GM18519 (cell line): Measurements from ENCODE around the gene HMGCL.
"Not testable (repeated sequence)": the region's sequence is repeated elsewhere in the genome, so short reads cannot be mapped to it uniquely, and the experiment has no call there.

Experiments used
- ATAC-seq: cut with Tn5 transposase; IDR thresholded peaks from one replicate; pipeline ENCODE4 v1.9.1; 2021; ENCODE audit warnings: mild to moderate bottlenecking, moderate library complexity; ENCODE audit not compliant: unreplicated experiment, low FRiP score

Gene HMGCL

DNA sequence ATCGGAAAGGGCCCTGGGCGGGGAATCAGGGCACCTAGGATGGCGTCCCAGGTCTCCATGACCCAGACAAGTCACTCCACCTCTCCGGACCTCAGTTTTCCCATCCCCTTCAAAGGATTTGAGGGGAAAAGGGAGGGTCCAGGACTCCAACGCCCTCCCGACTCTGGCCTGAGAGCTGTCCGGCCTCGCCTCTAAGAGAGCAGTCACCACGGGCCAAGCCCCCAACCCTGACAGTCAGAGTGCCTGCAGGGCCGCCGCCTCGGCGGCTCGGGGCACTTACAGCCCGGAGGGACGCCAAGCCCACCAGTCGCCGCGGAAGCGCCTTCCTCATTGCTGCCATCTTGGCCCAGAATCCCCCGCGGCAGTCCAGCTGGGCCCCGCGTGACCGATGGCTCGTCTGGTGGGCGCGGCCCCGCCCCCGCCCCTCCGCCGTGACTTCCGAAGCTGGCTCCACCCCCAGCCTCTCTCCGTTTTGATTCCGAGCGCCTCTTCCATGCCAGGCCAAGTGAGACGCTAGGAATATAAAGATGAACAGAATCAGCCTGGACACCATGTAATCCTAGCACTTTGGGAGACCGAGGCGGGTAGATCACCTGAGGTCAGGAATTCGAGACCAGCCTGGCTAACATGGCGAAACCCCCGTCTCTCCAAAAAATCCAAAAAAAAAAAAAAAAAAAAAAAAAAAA is at the start of gene HMGCL:
Gene HMGCL, minus strand, starts transcription at position 354 of the 686 bp plus-strand sequence. Its CDS starts 14 bp downstream, at position 340.
- peak; percentile 45 for ATAC-seq

DNA sequence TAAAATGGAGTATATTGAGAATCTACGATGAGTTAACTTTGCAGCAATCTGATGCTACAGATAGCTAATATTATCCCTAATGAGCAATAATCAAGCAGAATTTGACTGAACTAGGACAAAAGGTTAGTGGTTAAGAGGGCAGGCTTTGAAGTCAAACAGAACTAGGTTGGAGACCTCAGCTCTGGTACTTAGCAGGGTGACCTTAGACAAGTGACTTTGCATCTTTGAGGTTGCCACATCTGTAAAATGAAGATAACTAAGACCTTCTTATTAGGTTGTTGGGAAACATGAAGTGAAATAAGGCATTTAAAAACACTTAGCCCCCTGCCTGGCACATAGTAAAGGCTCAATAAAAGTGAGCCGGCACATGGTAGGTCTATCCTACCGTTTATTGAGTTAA is 47.2 kb upstream of the HMGCL start:
- ATAC-seq: no peak

DNA sequence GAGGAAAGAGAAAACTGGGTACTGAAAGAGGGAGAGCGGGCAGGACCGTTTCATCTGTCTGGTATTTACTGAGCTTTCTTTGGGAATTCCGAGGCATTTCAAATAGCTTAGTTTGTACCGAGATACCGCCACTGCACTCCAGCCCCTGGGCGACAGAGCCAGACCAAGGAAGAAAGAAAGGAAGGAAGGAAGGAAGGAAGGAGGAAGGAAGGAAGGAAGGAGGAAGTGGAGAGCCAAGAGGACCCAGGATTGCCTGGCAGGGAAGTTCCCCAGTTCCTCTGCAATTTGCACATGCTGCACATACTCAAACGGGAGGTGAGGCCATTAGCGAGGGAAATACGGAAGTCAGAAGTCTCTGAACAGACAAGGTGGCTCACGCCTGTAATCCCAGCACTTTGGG is 43.8 kb upstream of the HMGCL start:
- ATAC-seq: no peak

DNA sequence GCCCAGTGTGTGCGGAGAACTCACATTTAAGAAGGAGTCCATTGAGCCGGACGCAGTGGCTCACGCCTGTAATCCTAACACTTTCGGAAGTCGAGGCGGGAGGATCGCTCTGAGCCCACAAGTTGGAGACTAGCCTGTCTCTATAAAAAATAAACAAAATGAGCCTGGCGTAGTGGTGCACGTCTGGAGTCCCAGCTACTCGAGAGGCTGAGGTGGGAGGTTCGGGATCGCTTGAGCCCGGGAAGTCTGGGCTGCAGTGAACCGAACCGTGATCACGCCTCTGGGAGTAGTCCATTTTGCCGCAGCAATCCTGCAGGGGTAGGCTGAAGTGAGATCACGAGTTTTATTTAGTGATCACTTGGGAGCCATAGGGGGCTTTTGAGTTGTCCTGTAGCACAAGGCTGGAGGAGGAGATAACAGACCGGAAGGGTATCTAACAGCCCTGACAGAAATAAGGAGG is 43.4 kb upstream of the HMGCL start:
- ATAC-seq: no peak

DNA sequence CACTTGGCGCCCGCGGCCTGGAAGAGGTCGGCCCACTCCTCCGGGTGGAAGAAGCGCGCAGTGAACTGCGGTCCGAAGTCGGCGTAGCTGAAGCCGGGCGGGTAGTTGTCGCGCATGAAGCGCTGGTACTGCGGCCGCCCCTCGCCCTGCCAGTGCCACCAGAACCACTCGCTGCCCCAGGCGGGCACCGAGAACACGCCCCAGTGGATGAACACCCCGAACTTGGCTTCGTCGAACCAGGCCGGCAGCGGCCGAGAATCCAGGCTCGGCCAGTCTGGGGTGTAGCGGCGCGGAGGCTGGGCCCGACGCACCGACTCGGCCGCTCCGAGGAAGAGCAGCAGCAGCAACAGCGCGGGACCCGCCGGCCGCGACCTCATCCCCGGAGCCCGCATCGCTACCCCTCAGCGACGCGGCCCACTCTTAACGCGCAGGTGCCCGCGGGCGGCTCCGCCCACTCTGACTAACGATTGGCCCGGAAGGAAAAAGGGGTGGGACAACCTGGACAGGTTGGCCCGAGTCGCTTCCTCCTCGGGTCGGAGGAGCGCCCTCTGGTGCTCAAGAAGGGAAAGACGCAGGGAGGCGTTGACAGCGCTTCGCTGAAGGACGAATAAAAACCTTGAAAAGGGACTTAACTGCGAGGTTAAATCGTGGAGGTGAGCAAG is 42.8 kb upstream of the HMGCL start, which contains the start of gene FUCA1:
Gene FUCA1, minus strand, starts transcription at position 396 of the 662 bp plus-strand sequence. Its CDS starts 4 bp downstream, at position 392.
- ATAC-seq: peak; percentile 75

DNA sequence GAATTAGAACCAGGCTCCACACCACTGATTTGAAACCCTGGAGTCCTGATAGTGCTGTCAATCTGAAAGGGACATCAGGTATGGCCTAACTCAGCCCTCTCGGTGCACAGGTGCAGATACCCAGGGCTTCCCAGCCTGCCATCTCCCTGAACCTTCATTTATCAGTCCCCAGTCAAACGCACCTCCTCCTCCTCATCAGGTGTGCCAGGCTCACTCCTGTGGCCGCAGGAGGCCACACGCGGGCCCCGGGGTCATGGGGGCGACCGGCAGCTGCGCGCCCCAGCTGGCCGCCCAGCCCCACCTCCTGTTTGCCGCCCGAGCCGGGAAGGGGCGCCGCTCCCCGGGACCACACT is 42.3 kb upstream of the HMGCL start:
- no peak for ATAC-seq

DNA sequence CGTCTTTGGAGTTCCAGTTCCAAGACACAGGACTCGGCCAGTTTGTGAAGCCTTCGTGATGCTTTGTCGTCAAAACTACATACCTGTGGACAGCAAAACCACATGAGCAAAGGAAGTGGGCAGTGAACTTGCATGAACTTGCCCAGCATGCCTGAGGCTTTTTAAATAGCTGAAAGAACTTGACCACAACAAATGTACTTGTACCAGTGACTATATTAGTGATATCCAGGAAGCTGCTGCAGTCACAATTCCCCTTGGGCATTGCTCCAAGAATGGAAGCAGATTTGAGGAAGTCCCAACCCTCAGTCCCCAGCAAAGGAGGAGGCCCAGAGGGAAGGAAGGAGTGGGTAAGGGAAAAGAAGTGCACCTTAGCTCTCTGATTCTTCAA is 40.3 kb upstream of the HMGCL start:
- ATAC-seq: no peak

DNA sequence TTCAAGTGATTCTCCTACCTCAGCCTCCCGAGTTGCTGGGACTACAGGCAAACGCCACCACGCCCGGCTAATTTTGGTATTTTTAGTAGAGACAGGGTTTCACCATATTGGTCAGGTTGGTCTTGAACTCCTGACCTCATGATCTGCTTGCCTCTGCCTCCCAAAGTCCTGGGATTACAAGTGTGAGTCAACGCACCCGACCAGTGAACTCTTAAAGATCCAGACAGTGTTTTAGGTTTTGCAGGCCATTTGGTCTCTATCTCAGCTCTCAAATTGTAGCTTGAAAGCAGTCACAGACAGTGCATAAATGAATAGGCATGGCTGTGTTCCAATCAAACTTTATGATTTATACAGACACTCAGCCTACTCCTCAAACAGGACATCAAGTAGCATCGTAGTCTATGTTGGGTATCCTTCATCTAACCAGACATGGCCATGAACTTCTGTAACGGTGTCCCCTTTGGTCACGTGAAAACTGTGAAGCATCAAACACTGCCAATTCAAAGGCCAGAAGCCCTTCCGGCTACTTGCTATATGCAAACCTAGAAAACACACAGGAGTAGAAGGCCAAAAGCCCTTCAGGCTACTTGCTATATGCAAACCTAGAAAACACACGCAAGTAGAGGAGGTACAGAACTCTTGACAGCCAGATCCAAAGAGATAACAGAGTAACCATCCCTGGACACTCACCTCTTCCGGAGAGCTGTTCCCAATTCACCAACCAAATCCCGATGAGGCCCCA is 39.7 kb upstream of the HMGCL start:
- no peak for ATAC-seq

DNA sequence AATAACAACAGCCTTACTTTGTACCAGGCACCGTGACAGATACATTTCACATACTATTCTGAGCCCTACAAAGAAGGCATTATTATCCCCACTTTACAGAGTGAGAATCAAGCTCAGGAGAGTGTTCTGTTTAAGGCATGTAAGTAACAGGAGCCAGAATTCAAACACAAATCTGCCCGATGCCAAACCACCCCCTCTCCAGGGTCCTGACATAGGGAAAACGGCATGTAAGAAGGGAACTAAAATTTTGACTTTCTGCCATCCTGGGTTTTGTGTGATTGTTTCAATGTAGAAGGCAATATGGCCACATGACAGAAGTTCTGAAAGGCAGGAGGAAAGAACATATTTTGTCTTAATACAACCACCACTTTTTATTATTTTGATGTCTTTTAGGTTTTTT is 37.4 kb upstream of the HMGCL start:
- no peak for ATAC-seq

DNA sequence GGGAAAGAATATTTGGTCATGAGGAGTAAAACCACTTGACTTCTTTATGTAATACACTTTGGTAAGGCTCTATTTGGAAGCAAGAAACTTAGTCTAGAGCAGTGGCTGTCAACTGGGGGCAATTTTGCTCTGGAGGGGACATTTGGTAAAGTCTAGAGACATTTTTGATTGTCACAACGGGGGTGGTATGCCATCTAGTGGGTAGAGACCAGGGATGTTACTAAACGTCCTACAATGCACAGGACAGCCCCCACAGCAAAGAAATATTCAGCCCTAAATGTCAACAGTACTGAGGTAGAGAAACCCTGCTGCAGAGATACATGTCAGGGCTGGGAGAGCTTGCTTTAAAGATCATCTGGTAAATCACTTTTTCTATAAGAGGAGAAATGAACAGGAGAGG is 29.3 kb upstream of the HMGCL start:
- no peak for ATAC-seq

DNA sequence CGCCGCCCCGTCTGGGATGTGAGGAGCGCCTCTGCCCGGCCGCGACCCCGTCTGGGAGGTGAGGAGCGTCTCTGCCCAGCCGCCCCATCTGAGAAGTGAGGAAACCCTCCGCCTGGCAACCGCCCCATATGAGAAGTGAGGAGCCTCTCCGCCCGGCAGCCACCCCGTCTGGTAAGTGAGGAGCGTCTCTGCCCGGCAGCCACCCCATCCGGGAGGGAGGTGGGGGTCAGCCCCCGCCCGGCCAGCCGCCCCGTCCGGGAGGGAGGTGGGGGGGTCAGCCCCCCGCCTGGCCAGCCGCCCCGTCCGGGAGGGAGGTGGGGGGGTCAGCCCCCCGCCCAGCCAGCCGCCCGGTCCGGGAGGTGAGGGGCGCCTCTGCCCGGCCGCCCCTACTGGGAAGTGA is 27.9 kb upstream of the HMGCL start:
- not testable (repeated sequence) for ATAC-seq

DNA sequence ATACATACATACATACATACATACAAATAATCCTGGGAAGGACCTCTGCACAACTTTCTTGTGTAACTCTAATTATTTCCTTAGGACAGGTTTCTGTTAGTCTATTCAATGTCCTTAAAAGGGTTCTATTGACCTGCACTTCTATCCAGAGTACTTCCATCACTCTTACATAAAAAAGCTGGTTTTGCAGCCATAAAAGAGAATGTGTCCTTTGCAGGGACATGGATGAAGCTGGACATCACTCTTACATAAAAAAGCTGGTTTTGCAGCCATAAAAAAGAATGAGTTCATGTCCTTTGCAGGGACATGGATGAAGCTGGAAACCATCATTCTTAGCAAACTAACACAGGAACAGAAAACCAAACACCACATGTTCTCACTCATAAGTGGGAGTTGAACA is 26.2 kb upstream of the HMGCL start:
- not testable (repeated sequence) for ATAC-seq

DNA sequence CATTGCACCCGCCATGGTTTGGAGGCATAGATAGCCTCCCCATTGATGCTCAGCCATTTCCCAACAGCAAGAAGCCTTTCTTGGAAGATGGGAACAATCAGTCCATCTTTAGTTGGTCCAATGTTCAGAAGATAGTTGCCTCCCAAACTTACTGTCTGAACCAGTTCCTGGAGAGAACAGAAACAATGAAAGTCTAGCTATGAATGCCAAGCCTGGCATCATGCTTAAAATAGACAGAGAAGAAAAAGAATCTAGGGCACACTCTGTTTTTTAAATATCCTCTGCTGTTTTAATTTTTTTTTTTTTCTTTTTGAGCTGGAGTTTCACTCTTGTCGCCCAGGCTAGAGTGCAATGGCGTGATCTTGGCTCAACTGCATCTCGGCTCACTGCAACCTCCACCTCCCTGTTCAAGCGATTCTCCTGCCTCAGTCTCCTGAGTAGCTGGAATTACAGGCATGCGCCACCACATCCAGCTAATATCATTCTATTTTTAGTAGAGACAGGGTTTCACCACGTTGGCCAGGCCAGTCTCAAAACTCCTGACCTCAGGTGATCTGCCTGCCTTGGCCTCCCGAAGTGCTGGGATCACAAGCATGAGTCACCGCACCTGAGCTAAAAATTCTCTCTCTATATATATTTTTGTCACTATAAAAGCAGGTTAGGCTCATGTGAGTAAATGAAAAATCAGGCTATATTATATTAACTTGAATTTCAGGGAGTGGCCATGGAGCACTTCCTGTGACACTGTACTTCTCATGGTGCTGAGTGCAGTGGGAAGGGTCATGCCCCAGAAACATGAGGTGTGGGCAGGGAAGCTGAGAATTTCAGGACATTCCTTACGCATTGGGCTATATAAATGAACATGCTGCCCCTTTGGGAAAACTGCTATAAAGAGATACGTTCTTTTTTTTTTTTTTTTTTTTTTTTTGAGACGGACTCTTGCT is 23.7 kb upstream of the HMGCL start:
- no peak for ATAC-seq

DNA sequence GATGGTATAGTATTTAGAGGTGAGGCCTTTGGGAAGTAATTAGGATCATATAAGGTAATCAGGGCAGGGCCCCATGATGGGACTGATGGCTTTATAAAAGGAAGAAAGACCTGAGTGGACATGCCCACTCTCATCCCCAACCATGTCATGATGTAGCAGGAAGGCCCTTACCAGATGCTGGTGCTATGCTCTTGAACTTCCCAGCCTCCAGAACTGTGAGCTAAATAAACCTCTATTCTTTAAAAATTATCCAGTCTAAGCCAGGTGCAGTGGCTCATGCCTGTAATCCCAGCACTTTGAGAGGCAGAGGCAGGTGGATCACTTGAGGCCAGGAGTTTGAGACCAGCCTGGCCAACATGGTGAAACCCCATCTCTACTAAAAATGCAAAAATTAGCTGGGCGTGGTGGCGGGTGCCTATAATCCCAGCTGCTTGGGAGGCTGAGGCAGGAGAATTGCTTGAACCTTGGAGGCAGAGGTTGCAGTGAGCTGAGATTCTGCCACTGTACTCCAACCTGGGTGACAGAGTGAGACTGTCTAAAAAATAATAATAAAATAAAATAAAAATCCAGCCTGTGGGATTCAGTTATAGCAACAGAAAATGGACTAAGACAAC is 22.4 kb upstream of the HMGCL start:
- ATAC-seq: not testable (repeated sequence)

DNA sequence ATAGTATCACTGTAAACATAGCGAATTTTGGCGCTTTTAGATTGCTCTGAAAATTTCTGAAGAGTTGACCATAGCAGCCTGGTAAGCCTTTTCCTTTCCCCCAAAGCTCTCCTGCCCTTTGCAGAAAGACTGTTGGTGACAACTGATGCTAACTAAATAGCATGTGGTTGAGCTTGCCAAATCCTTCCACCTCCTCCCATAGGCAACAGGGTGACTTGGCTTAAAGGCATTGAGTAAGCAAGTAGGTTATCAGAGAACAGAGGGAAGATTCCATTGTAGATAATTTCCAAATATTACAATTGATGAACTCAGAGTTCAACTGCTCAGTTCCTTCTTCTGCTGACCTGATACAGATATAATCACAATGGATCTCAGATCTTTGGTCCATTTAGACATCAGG is 19.9 kb upstream of the HMGCL start:
- ATAC-seq: no peak

DNA sequence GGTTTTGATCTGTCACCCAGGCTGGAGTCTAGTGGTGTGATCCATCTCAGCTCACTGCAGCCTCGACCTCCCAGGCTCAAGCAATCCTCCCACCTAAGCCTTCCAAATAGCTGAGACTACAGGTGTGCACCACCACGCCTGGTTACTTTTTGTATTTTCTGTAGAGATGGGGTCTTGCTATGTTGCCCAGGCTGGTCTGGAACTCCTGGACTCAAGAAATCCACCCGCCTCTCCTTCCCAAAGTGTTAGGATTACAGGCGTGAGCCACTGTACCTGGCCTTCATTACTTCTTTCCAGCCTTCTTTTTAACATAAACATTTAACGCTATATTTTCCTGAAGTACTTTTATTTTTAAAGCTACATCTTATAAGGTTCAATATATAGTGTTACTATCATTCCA is 18.4 kb upstream of the HMGCL start:
- no peak for ATAC-seq

DNA sequence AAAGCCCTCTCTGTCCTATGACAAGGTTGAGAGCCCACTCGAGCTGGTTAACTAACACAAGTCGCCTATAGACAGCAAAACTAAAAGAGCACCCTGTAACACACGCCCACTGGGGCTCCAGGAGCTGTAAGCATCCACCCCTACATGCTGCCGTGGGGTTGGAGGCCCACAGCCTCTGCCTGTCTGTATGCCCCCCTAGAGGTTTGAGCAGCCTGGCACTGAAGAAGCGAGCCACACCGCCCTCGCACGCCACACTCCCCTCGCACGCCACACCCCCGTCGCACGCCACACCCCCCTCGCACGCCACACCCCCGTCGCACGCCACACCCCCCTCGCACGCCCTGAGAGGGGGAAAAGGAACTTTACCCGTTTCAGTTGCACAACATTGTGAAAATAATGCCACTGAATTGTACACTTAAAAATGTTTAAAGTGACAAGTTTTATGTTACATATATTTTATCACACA is 13.2 kb upstream of the HMGCL start:
- ATAC-seq: no peak

DNA sequence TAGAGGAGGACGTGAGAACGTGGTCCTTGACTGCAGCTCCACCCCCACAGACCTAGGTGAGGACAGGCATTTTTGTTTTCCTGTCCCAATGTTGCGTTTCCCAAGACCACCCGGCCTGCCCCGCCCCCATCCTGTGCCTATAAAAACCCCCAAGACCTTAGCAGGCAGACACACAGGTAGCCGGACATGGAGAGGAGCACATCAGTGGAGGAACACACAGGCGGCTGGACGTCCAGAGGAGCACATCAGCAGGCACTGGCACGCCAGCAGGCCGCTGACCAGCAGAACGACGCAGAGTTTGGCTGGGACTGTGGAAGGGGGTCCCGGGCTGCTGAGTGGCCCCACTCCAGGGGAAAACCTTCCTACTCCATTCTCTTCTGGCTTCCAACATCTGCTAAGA is 12.7 kb upstream of the HMGCL start:
- no peak for ATAC-seq

DNA sequence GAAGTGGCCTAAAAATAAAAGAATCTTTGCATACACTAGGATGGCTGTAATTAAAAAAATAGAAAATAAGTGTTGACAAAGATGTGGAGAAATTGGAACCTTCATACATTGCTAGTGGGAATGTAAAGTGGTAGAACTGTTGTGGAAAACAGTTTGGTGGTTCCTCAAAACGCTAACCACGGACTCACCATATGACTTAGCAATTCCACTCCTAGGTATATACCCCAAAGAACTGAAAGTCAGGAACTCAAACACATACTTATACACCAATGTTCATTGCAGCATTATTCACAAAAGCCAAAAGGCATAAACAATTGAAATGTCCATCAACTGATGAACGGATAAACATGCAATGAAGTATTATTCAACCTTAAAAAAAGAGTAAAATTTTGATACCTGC is 10.8 kb upstream of the HMGCL start:
- ATAC-seq: no peak

DNA sequence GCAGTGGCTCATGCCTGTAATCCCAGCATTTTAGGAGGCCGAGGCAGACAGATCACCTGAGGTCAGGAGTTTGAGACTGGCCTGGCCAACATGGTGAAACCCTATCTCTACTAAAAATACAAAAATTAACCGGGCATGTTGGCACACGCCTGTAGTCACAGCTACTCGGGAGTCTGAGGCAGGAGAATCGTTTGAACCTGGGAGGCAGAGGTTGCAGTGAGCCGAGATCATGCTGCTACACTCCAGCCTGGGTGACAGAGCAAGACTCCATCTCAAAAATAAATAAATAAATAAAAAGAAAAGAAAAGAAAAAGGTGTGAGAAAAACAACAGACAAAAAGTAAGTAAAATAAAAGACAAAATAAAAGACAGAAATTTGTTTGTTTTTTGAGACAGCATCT is 8.9 kb upstream of the HMGCL start:
- not testable (repeated sequence) for ATAC-seq
